NCI-H226 (cell line): ENCODE data around the gene PLA2G4C.
A peak's percentile ranks its signal among the peaks of the same experiment; 100 is the strongest.

Experiments used
- DNase-seq: peaks from one replicate; pipeline ENCODE4 v3.0.0-alpha.2; 2015

Gene PLA2G4C

DNA sequence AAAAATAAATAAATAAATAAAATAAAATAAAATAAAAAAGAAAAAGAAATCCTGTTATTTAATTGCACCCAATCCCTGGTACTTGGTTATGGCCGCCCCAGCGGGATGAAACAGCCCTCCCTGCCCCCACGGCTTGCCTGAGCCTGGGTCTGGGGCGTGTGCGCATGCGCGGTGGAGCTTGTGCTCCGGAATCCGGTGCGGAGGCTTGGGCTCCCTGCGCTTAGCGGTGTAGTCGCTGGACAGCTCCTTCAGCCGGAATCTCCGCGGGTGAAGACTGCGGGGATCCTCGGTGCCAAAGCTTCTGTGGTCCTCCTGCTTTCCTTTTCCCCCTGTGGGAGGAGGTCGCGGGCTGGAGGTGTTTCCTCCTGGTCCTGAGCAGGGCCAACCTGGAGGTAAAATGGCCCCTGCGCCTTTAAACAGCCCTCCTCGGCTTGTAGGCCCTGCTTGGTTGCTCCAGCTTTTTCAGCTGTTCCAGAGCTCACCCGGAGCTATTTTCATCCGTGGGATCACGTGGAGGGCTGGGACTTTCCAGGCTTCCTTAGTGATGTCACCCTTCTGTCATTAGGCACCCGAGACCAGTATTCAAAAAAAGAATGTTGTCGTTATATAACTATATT is at the start of gene PLA2G4C:
Gene PLA2G4C (minus strand): TSS at position 468 of the 617 bp plus-strand sequence. CDS start 4,288 bp downstream, outside the sequence.
- DNase-seq: peak; percentile 81

- no peak for DNase-seq
These were observed 47.7 kb upstream of the PLA2G4C start for GRCh38 chr19:48158210-48158790.

GRCh38 chr19:48154003-48154402 is 43.4 kb upstream of the PLA2G4C start:
- DNase-seq: no peak

GRCh38 chr19:48152551-48152950 is 41.9 kb upstream of the PLA2G4C start:
- peak; percentile 15 for DNase-seq

DNA sequence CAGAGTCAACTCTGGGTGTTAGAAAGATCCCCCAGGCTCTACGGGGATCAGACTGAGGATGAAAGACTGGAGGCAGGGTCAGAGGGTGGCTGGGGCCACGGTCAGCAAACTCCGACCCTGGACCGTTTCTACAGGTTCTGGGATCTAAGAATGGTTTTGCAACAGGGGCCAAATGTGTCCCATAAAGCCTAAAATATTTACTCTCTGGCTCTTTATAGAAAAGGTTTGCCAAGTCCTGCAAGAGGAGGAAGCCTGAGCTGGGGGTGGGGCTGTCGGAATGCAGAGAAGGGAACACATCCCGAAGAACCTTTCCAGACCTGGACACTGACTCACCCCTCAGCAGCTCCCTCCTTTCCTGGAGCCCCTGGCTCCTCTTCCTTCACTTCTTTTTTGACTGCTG is 38.8 kb upstream of the PLA2G4C start:
- no peak for DNase-seq

- no peak for DNase-seq
These were observed 38.0 kb upstream of the PLA2G4C start for GRCh38 chr19:48148576-48148975.

DNA sequence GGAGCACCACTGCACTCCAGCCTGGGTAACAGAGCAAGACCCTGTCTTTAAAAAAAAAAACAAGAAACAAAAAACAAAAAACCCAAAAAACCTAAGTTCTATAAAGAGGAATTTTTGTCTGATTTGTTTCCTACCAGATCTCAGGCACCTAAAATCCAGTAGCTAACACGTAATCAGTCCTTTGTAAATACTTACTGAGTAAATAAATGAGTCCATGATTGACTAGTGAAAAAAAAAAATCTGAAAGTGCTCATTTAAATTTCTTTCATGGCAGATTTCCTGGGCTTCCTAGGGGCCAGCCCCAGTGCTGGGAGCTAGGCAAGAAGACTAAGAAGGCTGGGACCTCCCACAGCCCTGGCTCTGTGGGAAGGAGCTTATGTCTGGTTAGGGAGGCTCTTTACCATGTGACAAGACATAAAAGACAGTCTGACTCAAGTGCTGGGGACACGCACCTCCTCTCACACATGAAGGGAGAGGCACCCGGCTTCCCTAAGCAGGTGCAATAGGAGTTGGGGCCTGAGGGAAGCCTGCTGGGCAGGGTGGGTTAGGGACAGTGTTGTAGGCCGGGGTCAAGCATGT is 37.1 kb upstream of the PLA2G4C start:
- no peak for DNase-seq

DNA sequence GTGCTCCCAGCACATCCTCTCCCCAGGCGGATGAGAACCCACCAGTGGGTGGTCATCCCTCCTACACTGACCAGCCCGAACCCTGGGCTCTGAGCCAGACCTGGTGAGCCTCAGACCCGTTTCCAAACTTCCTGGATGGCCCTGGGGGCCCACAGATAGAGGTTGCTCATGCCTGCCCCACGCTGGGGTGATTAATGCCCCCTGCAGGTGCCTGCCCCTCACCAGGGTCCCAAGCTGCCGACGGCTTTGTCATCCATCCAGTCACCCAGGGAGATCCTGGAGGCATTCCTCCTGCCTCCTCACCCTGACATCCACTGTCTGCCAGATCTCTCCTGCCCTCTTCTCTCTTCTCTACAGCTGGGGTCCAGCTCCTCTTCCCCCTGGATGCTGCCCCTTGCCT is 28.4 kb upstream of the PLA2G4C start:
- no peak for DNase-seq

GRCh38 chr19:48137411-48137810 is 26.8 kb upstream of the PLA2G4C start:
- no peak for DNase-seq

- no peak for DNase-seq
These were observed 25.9 kb upstream of the PLA2G4C start for GRCh38 chr19:48136547-48136946.

DNA sequence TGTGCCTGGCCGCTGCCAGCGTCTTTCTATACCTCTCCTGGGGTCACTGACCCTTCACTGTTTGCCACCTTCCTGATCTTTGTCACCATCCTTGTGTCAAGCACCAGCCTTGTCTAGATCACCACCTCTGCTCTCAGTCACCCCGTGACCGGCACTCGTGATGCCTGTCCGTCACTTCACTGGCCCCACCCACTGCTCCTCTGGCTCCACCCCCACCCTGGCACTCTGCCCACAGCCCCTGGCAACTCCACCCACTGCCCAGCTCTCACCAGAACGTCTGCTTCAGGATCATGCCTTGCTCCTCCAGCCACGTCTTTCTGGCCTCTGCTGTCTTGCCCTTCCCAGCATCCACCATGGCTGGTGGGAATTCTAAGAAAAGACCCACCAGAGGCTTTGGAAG is 24.8 kb upstream of the PLA2G4C start:
- no peak for DNase-seq

DNA sequence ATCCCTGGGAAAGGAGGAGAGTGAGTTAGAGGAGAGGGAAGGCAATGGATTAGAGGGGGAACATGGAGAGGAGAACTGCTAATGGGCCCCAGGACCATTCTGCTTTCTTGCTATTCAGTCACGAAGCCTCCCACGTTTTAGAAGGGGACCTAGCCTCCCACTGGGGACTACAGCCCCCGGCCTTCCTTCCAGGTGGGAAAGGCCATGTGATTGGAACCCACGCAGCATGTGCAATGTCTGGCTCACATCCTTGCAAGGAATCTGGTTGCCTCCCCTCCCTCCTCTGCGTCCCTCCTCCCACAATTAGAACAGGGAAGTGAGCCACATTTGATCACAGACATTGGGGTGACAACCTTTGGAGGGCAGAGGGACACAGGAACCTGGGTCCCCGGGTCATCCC is 22.5 kb upstream of the PLA2G4C start:
- DNase-seq: no peak

DNA sequence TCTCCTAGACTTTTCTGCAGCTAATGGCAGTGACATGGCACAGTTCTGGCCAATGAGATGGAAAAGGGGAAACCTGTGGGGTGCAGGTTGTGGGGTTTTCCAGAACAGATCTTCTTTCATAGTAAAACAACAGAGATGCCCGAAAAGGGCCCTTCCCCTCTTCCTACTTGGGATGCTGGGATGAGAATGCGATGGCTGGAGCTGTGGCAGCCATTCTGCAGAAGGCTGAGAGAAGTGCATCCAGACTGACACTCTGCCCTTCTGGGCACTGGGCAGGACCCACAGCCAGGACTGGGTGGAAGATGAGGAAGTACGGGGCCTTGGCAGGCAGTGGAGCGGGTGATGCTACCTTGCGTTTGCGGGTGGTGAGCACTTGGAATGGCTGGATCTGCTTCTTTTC is 16.9 kb upstream of the PLA2G4C start:
- DNase-seq: no peak

DNA sequence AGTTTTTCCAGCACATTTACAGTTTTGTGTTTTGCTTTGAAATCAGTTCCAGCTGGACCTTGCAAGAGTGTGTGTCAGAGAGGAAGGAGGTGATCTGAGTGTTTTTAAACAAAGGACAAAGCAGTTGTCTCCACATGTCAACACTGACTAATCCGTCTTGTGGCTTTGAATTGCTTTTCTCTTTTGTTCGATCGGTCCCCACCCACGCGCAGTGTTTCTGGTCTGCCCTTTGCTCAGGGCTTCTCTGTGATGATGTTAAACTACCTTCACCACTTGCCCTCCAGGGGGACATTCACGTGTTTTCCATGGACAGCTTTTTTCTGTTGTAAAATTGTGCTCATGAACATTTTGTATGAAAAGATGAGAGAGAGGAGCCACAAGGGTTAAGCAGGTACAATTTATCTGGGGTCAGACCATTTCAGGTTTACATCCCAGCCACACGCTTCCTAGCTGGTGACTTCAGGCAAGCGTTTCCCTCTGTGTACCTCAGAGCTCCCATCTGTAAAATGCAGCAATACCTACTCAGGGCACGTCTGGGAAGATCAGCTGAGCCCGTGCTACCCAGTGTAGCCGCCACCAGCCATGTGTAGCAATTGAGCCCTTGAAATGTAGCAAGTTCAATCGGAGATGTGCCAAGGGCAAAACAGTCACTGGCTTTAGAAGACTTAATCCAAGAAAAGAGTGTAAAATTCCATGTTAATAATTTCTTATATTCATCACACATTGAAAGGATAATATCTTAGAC is 13.5 kb upstream of the PLA2G4C start:
- no peak for DNase-seq

DNA sequence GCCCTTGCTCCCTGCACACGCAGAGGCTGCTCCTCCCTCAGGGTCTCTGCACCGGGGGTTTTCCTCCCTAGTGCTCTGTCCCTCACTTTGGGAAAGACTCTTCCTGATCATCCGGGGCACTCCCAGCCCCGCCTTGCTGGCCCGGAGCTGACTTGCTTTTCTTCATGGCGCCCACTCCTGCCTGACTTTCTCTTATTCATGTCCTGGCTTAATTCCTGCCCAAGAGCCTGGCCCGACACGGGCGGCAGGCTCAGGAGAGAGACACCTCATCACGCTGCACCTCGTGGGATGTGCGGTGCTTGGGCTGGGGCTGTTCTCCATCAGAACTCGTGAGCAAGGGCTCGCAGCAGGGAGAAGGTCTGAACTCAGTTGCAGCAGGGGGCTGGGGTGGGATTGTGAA is 11.8 kb upstream of the PLA2G4C start:
- DNase-seq: no peak

DNA sequence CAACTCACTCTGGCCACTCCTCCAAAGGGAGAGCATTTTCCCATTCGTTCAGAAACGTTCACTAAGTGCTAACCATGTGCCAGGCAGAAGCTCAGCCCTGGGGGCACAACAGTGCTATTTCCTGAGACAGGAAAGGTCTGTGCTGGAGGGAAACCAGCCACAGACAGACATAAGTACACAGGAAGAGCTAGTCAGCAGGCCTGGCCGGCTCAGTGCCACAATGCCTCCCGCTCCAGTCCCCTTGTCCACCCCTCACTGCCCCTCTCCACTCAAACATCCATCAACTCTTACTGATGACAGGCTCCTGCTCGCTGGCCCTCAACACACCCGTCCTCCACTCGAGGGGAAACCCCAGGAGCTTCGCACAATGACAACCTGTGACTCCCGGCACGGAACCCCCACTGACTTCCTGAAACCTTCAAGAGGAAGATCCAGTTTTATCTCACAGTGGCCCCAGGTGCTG is 11.3 kb upstream of the PLA2G4C start:
- peak; percentile 34 for DNase-seq

- DNase-seq: no peak
These were observed 10.4 kb upstream of the PLA2G4C start for GRCh38 chr19:48121066-48121465.

GRCh38 chr19:48120505-48120904 is 9.9 kb upstream of the PLA2G4C start:
- no peak for DNase-seq

DNA sequence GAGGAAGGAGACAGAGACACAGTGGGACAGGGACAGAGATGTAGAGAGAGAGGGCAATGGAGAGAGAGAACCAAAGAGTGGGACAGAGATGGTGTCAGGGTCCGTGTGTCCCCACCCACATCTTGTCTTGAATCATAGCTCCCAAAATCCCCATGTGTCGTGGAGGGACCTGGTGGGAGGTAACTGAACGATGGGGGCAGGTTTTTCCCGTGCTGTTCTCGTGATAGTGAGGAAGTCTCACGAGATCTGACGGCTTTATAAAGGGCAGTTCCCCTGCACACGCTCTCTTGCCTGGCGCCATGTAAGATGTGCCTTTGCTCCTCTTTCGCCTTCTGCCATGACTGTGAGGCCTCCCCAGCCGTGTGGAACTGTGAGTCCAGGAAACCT is 7.5 kb upstream of the PLA2G4C start:
- DNase-seq: no peak

GRCh38 chr19:48117515-48118130 is 7.0 kb upstream of the PLA2G4C start:
- no peak for DNase-seq

GRCh38 chr19:48113190-48113917 is 2.7 kb upstream of the PLA2G4C start:
- DNase-seq: no peak

GRCh38 chr19:48111280-48111679 is 663 bp upstream of the PLA2G4C start:
- DNase-seq: no peak
